ENCODE measurements around the gene TMEM259.

- TF ChIP-seq CTCF (IDR thresholded peaks at IDR 0.05) (no peak), POLR2A (IDR thresholded peaks at IDR 0.05) (no peak)
These were observed 6.7 kb upstream of the TMEM259 start for GRCh38 chr19:1027650-1028061.
